Measurements from ENCODE around the gene GGTA1.
"Not testable (repeated sequence)": the region's sequence is repeated elsewhere in the genome, so short reads cannot be mapped to it uniquely, and the experiment has no call there.

DNA sequence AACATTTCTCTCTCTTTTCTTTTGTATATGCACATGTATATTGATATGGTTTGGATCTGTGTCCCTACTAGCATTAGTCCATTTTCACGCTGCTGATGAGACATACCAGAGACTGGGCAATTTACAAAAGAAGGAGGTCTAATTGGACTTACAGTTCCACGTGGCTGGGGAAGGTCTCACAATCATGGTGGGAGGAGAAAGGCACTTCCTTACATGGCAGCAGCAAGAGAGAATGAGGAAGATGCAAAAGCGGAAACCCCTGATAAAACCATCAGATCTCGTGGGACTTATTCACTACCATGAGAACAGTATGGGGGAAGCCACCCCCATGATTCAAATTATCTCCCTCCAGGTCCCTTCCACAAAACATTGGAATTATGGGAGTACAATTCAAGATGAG lies 13.5 kb upstream of the GGTA1 start:
- not testable (repeated sequence) for TF ChIP-seq CTCF (IDR thresholded peaks at IDR 0.05); POLR2A (IDR thresholded peaks at IDR 0.05; ENCODE audit: low read depth); POLR2AphosphoS5 (IDR thresholded peaks at IDR 0.05); EP300 (IDR thresholded peaks at IDR 0.05)
